NOMO-1 treated with dmso at 0.1 percent for 144 hours (cell line): ENCODE data around the gene CDH15.

Source experiments
- DNase-seq: peaks from one replicate; lab custom pipeline; 2025; ENCODE audit not compliant: unreplicated experiment; lab: John Stamatoyannopoulos, UW

The CDH15 gene

DNA sequence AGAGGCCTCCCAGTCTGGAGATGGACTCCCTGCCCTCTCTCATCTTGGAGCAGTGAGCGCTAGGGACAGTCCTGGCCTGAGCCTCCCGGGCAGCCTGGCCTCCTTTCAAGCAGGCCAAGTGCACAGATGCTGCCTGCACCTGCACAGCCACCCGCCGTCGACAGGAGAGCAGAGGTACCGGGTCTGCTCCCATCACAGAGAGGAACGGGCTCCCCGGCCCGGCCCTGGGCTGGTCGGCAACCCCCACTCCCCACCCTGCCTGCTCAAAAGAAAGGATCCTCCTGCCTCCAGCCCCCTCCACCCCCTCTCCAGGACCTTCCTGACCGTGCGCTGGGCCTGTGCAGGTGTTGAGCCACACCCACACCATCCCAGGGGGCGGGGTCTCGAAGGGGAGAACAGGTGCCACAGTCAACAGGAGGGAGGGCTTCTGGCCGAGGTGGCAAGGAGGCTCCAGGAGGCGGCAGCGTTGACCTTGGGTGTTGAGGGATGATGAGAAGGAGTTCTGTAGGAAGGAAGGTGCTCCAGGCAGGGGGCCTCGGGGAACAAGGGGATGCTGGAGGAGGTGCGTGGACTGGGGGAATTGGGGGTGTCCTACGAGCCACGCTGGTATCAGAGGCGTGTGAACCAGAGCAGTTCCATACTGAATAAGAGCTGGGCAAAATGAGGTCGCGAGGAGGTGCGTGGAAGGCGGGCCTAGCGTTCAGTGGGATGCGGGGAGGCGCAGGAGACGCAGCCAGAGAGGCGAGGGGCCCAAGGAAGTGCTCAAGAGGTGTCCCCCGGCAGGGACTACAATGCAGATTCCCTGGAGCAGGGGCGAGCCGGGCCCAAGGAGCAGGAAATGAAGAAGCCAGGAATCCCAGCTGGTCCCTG is 967 bp upstream of the CDH15 start:
- no peak for DNase-seq

DNA sequence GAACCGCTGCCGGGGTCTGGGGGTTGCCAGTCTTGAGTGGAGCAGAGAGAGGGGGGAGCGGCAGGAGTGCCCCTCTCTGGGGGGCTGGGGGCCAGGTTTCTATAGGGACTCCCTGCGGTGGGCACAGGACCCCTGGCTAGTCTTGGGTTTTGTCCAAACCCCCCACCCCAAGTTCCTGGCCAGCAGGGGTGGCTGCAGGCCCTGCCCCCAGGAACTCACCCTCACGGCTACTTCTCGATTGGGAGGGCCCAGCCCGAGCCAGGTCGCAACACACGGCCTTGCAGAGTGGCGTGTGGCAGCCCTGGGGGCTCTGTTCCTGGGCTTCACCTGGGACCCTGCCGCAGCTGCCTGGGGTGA is 601 bp downstream of the CDH15 start:
- DNase-seq, result no peak

DNA sequence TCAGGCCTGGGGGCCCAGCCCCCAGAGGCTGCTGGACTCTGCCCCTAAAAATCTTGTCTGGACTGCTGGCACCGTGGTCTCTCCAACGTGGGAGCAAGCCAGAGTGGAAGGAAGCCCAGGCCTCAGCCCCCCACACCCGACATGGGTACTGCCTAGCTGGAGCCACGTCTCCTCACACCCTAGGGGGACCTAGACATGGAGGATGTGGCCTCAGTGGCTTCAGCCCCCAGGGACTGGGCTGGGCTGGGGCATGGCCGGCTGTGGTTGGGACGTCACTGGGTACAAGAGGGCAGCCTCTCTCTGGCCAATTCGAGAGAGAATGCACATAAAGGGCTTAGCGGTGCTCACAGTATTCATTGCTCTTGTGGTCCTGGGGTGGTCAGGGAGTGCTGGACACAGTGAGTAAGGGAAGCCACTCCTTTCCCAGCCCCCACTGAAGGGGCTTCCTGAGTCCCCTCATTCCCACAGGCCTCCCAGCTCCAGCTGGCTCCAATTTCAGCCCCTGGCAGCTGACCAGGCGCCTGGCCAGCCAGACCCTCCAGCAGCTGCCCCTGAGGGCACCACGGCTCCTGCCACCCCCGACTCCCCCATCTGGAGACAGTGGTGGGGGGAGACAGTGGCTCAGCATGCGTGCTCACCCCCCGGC is 1.1 kb downstream of the CDH15 start:
- no peak for DNase-seq

DNA sequence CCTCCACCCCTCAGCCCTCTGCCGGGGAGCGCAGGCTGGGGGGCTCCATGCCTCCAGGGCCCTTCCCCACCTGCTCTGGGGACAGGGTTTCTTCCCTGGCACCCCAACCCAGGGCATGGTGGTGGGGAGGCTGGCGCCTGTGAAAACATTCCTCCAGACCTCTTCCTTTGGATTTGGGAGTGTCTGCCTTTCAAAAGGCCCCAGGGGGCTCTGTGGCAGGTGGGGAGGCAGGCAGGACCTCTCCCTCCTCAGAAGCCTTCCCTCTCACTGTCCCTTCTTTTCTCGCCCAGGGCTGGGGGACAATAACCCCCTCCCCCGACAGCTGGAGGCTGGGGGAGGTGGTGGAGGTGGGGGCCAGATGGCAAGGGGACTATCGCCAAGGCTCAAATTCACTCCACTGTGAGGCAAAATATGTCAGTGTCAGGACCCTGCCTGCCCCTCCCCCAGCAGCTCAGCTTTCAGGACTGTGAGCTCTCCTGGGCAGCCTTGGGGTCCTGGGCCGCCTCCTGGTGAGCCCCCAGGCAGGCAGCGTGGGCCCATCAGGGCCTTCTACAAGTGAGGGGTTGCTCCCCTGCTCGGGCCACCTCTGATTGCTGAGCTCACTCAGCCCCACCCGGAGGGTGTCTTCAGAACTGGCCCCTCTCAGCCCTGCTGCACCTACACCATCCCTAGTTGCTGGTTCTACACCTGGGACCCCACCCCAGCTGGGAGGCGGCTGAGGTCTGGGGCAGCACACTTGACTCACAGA is 1.8 kb downstream of the CDH15 start:
- no peak for DNase-seq

DNA sequence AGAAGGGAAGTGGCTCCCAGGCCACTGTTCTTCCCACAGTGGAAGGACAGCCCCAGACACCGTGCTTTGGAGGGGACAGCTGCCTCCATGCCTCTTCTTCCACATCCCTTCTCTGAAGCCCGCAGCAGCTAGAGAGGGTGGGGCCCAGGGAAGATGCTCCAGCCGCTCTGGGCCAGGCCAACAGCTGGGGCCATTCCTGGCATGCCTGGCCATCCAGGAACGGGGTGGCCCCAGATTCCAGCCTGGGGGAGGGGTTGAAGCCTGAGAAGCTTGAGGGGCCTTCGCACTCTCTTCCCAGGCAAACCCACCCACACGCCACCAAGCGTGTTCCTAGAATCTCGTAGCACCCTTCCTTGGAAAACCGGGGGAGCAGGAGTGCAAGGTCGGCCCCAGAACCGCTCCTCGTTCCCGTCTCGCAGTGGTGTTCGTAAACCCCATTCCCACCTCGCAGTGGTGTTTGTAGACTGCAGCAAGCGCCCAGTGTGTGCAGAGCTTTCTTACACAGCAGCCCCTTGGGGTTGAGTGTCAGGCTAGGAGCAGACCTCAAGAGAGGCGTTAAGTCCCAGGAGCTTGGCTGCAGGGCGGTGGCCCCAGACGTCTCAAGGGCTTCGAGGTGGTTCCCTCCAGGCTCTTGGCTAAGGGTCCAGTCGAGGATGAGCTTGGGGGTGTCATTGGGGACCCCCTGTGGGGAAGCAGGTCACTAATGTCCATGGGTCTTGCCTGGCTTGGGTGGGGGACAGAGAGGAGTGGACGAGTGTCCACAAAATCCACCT is 2.7 kb downstream of the CDH15 start:
- no peak for DNase-seq

DNA sequence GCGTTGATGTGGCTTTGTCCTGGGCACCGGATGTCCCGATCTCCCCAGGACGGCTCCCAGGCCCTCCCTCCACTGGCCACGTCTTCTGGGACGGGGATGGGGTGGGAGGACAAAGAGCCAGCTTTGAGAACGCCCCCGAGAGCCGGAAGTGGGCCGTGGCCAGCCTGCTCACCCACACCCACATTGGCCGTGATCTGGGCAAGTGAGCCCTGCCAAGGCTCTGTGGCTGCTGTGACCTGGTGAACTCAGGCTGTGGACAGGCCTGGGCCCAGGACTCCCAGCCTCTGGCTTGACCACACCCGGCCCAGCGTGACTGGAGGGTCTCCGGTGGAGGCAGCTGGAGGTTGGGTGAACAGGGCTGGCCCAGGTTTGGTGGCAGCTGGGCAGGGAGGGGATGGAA is 3.3 kb downstream of the CDH15 start:
- no peak for DNase-seq

DNA sequence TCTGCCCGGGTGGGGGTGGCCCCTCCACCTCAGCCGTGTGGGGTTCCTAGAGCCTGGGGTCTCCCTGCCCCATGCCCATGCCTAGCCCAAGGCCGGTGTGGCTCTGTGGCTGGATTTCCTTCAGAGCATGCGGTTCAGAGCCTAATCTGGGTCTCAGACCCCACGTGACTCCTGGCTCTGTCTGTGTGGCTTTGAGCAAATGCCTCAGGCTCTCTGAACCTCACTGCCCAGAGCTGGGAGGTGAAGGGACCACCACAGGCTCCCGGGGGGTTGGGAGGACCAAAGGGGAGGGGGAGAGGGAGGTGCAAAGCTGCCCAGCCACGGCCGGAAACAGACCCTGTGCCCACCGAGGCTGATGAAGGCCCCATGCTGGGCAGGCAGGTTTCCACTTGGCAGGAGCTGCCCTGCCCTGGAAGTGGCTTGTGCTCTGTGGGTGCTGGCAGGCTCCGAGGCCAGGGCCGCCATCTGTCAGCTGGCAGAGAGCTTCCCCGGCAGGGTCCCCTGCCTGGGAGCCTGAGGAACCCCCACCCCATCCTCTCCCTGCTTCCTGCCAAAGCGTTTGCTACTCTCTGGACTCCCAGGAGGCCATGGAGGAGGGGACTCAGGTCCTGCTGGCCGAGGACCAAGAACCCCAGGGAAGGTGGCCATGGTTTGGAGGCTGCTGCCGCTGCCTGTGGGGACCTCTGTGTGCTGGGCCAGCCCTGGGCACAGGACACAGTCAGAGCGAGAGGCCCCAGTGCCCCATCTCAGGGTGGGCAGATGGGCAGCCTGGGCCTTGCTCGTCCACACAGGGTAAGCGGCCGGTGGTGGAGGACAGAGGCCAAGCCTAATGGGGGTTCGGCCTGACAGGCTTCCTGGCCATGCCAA is 4.0 kb downstream of the CDH15 start:
- no peak for DNase-seq

DNA sequence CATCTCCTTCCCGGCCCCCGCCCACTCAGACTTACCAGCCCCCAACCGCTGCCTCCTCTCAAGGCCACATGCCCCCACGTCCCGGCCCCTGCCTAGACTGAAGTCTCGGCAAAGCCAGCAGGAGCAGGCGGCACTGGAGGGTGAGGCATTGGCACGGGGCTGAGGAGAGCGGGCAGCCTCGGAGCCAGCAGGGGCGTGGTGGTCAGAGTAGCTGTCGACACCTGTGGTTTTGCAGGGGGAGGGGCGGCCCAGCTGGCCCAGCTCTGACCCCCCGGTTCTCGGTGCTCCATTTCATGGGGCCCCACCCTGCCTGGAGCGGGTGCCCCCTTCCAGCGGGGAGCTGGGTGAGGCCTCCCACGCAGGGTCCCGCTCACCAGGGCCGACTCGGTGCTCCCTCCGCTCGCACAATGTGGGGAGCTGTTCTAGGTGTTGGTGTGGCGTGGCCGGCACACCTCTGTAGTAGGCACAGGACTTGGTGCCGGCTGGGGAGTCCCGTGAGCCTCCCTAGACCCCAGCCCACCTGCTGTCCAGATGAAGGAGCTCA is 4.7 kb downstream of the CDH15 start:
- DNase-seq, result no peak

DNA sequence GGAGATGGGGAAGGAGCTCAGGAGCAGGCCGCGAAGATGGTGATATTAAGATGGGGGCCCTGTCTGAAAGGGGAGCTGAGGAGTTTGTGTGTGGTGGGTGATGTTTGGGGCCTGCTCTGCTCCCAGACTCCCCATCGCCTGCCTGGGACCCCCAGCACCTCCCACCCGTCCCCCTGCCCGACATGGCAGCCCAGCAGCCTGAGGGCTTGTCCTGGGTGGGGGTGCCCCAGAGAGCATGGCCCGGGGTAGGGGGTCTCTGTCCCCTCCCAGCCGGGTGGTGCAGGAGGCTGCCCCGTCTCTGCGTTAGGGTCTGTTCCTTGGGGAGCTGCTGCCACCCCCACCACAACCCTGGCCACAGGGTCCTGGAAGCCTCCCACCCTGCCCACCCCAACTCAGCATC is 5.2 kb downstream of the CDH15 start:
- no peak for DNase-seq

DNA sequence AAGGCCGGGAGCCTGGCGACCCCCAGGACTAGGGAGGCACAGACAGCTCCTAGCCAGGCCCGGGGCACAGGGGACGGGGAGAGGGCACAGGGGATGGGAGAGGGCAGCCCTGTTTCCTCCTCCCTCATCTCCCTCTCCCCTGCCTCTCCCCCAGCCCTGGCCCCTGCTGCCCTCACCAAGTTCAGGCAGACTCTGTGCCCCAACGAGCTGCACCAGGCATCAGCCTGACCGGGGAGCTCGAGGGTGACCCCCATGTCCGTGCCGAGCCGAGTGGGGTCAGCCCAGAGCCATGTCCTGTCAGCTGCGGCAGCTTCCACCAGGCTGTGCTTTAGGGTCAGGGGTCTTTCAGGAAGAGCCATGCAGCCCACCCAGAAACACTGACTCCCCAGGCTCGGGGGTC is 6.0 kb downstream of the CDH15 start:
- DNase-seq, result no peak

DNA sequence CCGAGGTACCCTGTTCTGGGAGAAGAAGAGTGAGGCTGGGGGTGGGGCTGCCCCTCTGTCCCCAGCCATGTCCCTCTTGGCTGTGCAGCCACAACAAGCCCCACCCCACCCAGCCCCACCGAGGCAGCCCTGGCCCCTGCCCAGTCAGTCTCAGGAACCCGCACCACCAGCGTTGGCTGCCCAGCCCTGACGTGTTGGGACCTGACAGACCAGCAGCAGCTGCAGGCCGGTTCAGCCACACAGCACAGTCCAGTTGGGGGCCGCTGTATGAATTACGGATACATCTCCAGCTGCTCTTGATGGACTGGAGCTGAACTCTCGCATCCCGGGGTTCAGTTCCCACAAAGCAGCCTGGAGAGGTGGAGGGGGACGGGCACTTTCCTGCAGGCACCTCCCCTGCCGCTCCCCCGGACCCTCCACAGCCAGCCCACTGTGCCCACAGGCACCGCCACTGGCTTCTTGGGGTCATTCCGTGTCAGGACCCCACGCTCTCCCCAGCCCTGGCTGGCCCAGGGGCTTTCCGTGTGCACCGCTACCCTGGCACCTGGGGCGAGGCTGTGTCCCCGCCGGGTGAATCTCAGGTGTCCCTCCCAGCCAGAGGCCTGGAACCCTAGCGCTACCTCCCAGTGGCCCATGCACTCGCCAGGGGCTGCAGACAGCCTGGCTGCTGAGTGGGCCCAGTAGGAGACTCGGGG is 7.1 kb downstream of the CDH15 start:
- no peak for DNase-seq

DNA sequence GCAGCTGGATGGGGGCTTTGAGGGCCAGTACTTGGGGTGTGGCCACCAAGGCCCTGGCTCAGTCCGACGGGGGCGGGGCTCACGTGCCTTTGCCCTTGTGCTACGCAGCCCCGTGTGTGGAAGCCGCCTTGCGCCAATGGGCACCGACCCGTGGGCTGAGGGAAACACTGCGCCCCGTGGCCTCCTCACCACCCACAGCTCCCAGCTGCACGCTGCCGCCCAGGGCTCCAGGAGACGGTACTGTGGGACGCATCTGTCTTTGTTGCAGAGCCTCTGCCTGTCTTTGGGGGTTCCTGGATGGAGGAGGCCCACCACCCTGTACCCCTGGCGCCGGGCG is 7.6 kb downstream of the CDH15 start:
- no peak for DNase-seq

DNA sequence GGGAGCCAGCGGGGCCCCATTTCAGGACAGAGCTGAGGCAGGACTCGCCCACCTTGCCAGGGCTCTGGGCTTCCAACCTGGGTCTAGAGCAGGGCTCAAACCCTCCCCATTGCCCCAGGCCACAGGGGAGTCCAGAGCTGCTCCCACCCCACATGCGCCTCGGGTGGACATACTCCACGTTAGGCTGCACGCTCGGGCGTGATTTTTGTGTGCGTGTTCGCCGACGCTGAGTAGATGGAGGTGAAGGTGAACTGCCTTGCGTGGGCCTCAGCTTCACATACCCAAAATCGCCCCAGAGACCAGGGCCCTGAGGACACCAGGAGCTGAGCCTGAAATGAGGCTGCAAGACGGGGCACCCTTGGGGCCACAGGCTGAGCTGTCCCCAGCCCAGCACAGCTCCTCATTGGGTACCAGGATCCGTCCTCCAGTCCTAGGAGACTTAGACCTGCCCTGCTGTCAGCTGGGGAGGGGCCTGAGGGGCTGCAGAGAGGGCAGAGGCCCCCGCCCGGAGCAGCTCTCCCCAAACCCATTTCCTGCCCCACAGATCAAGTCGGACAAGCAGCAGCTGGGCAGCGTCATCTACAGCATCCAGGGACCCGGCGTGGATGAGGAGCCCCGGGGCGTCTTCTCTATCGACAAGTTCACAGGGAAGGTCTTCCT is 8.2 kb downstream of the CDH15 start:
- DNase-seq, result no peak

DNA sequence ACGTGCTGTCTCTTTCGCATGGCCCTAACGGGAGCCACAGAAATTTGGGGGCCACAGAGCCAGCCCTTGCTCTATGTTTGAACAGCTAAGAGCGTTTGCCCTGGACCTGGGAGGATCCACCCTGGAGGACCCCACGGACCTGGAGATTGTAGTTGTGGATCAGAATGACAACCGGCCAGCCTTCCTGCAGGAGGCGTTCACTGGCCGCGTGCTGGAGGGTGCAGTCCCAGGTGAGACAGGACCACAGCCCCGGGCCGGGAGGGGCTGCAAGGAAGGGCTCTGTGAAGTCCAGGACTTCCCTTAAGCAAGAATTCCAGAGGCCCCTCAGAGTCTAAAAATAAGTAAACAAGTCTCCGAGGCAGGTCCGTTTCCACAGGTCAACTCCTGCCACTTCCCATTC is 11.9 kb downstream of the CDH15 start:
- DNase-seq, result no peak

DNA sequence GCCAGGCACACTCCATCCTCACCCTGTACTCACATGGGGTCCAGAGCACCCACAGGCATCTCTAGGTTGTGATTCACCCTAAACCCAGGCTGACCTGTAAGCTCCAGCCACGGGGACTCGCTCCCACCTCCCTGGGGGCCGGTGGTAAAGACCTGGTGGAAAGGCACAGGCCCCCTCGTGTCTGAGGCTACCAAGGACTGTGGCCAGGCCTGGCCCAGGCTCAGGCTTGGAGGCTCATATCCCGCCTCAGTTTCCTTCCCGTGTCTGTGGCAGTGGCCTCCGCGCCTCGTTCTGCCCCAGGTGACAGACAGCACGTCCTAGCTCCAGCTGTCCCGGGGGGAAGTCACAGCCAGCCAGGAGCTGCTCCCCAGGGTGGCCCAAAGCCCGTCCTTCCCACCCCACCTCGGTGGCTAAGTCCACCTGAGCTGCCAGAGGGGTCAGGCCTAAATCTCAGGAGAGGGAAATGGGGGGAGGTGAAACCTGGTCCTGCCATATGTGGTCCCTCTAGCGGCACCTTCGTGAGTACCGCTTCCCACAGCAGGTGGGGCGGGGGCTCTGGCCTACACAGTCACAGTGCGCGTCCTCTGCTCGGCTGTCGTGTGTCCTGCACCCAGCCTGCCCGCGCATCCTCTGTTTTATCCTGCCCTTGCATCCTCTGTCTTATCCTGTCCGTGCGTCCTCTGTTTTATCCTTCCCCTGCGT is 12.6 kb downstream of the CDH15 start:
- DNase-seq, result no peak

DNA sequence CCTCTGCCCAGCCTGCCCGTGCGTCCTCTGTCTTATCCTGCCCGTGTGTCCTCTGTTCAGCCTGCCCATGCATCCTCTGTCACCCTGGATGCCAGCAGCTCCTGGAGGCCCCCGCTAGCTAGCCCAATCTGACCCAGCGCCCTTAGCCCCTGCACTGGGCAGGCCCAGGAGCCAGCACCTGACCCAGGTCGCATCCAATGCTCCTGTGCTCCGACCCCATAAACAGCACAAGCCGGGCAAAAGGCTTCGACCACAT is 13.1 kb downstream of the CDH15 start:
- DNase-seq, result no peak

DNA sequence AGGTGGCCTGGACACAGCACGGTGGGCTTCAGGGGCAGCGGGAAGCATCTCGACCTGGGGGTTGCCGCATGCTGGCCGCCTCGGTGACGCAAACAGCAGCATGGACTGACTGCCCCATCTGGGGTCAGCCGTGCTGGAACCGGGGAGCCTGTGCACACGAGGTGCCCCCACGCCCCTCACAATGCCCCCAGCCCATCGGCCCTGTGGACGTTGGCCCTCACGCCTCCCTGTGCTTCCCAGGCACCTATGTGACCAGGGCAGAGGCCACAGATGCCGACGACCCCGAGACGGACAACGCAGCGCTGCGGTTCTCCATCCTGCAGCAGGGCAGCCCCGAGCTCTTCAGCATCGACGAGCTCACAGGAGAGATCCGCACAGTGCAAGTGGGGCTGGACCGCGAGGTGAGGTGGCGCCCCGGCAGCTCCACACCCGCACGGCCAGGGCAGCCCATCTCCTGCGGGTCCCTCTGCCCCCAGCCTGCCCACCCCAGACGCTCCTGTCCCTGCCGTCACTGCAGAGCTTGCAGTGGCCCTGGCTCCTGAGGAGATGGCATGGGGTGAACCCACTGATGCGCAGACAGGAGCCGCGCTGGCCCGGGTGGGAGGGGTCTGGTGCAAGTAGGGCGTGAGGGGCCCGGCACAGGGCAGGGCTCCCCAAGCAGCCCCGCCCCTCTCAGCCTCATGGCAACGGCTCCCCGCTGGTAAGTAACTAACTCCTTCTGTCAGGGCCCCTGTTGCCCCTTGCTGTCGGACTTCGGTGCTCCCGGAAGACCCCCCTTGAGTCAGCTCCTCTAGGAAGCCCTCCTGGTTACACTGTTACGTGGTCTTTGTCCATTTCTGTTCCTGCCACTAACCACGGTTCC is 13.6 kb downstream of the CDH15 start:
- DNase-seq, result no peak
